Hepatocyte (in vitro differentiated cells): ENCODE data around the gene PLAAT5. TPM values are rescaled to one million over a fixed set of nuclear protein-coding genes. Genes with fewer than 3 reads are reported as not detected.

Source experiments
- DNase-seq: peaks from one replicate; pipeline ENCODE4 v3.0.0-alpha.2; 2016; ENCODE audit warnings: low spot score
- H2AFZ ChIP-seq: fragments of 200-600 bp; sonication (generic); 2 replicates; pipeline ENCODE4 v1.6.0; 2016; ENCODE audit warnings: antibody characterized with exemption, mild to moderate bottlenecking
- H3K27ac ChIP-seq: fragments of 200-600 bp; sonication (generic); 2 replicates; pipeline ENCODE4 v1.5.1; 2016; ENCODE audit warnings: mild to moderate bottlenecking
- H3K27me3 ChIP-seq: fragments of 200-600 bp; sonication (generic); 2 replicates; pipeline ENCODE4 v1.6.1; 2016
- H3K36me3 ChIP-seq: fragments of 200-600 bp; sonication (generic); replicated peaks from 2 replicates; pipeline ENCODE4 v1.5.1; 2016; ENCODE audit warnings: low read depth; ENCODE audit not compliant: insufficient read depth
- H3K4me1 ChIP-seq: fragments of 200-600 bp; sonication (generic); 2 replicates; pipeline ENCODE4 v1.5.1; 2016; ENCODE audit warnings: mild to moderate bottlenecking, moderate library complexity; ENCODE audit not compliant: insufficient read depth
- H3K4me2 ChIP-seq: fragments of 200-600 bp; sonication (generic); 2 replicates; pipeline ENCODE4 v1.6.0; 2016
- H3K4me3 ChIP-seq: fragments of 200-600 bp; sonication (generic); 2 replicates; pipeline ENCODE4 v1.5.1; 2016; ENCODE audit warnings: mild to moderate bottlenecking
- H3K79me2 ChIP-seq: fragments of 200-600 bp; sonication (generic); 2 replicates; pipeline ENCODE4 v1.6.0; 2017; ENCODE audit warnings: mild to moderate bottlenecking
- H3K9me2 ChIP-seq: fragments of 200-600 bp; sonication (generic); replicated peaks from 2 replicates; pipeline ENCODE4 v1.6.0; 2017; ENCODE audit warnings: mild to moderate bottlenecking; ENCODE audit not compliant: insufficient read depth
- H3K9me3 ChIP-seq: fragments of 200-600 bp; sonication (generic); 2 replicates; pipeline ENCODE4 v1.5.1; 2016; ENCODE audit warnings: low read depth, mild to moderate bottlenecking
- H4K20me1 ChIP-seq: fragments of 200-600 bp; sonication (generic); 2 replicates; pipeline ENCODE4 v1.6.0; 2016; ENCODE audit warnings: mild to moderate bottlenecking; ENCODE audit not compliant: insufficient read depth, poor library complexity, severe bottlenecking
- EZH2 ChIP-seq: fragments of 200-600 bp; sonication (generic); IDR thresholded peaks from 2 replicates; pipeline ENCODE4 v1.6.1; 2016; ENCODE audit warnings: antibody characterized with exemption, mild to moderate bottlenecking, borderline replicate concordance
- EZH2phosphoT487 ChIP-seq: fragments of 200-600 bp; sonication (generic); IDR thresholded peaks from one replicate; pipeline ENCODE4 v1.6.1; 2018; ENCODE audit warnings: antibody characterized with exemption, mild to moderate bottlenecking, low read depth, moderate library complexity; ENCODE audit not compliant: unreplicated experiment, severe bottlenecking
- WGBS: methylation state at CpG from one replicate; pipeline ENCODE4 v1.1.6; 2016; ENCODE audit warnings: low lambda C conversion rate; ENCODE audit errors: missing lambda C conversion rate; 5-methylcytosine and 5-hydroxymethylcytosine counted together
- polyA plus RNA-seq: library from polyadenylated mRNA; unstranded; fragments of >200 nt; fragmentation: Nextera tagmentation; extraction: Ambion mirVana; gene quantifications from 2 replicates; pipeline ENCODE4 v1.2.1, GENCODE V29; 2016
- total RNA-seq: library from RNA; depleted of rRNA; stranded (reverse); fragments of >200 nt; gene quantifications from 2 replicates; pipeline ENCODE4 v1.2.3, GENCODE V29; 2014
- TF ChIP-seq, protein P1 (sequence below): fragments of 200-600 bp; sonication (generic); IDR thresholded peaks from 2 replicates; pipeline ENCODE4 v1.5.1; 2016; ENCODE audit warnings: antibody characterized with exemption, mild to moderate bottlenecking; ENCODE audit not compliant: poor library complexity

Gene PLAAT5
- total and polyA plus RNA-seq, 2 experiments from 2014 or later, result 0.95 to 1.6 TPM

DNA sequence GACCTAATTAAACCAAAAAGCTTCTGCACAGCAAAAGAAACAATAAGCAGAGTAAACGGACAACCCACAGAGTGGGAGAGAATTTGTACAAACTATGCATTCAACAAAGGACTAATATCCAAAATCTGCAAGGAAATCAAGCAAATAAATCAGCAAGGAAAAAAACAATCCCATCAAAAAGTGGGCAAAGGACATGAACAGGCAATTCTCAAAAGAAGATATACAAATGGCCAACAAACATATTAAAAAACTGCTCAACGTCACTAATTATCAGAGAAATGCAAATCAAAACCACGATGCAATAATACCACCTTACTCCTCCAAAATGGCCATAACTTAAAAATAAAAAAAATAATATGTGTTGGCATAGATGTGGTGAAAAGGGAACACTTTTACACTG is 5.2 kb downstream of the PLAAT5 start:
- Histone ChIP-seq H3K4me2 (no peak overlapping the region), H3K4me3 (no peak overlapping the region), H4K20me1 (no peaks in the 10 kb centered on the region), H3K9me2 (no peaks in the 10 kb centered on the region), H3K79me2 (no peaks in the 10 kb centered on the region), H3K27ac (no peak overlapping the region), H3K27me3 (peaks cover 5% of the 10 kb centered on the region), H3K36me3 (no peaks in the 10 kb centered on the region), H3K4me1 (no peaks in the 10 kb centered on the region), H2AFZ (no peak overlapping the region), H3K9me3 (no peaks in the 10 kb centered on the region)
- 93% methylated on average over 3 of the region's 3 CpGs for WGBS
- DNase-seq, result no peak
- TF ChIP-seq EZH2phosphoT487, result no peak
- TF ChIP-seq, protein P1, sequence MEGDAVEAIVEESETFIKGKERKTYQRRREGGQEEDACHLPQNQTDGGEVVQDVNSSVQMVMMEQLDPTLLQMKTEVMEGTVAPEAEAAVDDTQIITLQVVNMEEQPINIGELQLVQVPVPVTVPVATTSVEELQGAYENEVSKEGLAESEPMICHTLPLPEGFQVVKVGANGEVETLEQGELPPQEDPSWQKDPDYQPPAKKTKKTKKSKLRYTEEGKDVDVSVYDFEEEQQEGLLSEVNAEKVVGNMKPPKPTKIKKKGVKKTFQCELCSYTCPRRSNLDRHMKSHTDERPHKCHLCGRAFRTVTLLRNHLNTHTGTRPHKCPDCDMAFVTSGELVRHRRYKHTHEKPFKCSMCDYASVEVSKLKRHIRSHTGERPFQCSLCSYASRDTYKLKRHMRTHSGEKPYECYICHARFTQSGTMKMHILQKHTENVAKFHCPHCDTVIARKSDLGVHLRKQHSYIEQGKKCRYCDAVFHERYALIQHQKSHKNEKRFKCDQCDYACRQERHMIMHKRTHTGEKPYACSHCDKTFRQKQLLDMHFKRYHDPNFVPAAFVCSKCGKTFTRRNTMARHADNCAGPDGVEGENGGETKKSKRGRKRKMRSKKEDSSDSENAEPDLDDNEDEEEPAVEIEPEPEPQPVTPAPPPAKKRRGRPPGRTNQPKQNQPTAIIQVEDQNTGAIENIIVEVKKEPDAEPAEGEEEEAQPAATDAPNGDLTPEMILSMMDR, result no peak
- no peak for TF ChIP-seq EZH2

DNA sequence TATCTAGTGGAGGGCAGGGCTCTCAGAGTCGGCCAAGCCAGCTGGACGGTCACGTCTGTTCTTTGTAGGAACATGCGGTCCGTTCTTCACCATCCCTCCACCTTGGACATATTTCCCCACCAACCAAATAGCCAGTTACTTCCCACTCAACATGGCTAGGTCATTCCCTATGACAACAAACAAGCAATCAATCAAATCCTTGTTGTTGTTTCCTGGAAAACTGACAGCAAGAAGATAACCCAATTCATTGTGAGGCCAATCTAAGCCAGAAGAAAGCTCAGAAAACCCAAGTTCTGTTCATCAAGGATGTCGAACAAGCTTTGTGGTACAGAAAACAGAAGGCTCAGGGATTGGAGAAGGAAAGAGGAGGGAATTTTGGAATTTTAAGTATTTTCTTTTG is 10.9 kb downstream of the PLAAT5 start:
- no peaks in the 10 kb centered on the region for H3K27me3 ChIP-seq
- DNase-seq, result no peak
- 92% methylated on average over 6 of the region's 6 CpGs for WGBS
- no peaks in the 10 kb centered on the region for H3K9me3 ChIP-seq
- no peaks in the 10 kb centered on the region for H3K4me1 ChIP-seq
- no peaks in the 10 kb centered on the region for H3K9me2 ChIP-seq
- no peaks in the 10 kb centered on the region for H3K36me3 ChIP-seq
- no peak overlapping the region for H3K4me3 ChIP-seq
- H3K27ac ChIP-seq, result no peak overlapping the region
- TF ChIP-seq EZH2phosphoT487 (no peak), EZH2 (no peak)
- TF ChIP-seq, protein P1, result no peak
- no peaks in the 10 kb centered on the region for H3K79me2 ChIP-seq
- H4K20me1 ChIP-seq, result no peaks in the 10 kb centered on the region
- no peak overlapping the region for H2AFZ ChIP-seq
- H3K4me2 ChIP-seq, result no peak overlapping the region

DNA sequence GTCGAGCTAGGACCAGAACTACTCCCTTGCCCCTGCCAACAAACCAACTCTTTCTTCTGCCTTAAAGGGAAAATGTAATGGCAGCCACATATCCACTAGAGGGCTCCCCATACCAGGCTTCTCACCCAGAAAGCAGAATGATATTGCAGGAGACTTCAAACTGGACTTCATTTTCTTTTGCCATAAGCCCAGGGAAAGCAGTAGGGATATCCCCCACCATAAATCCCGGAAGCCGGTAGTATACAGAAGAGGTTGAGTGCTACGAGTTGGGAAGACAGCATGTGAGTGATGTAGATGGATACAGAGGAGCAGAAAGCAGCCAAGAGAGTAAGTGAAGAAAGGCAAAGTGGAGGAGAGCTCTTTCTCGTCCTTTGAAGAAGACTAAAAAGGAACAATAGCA is 12.1 kb downstream of the PLAAT5 start:
- H3K4me1 ChIP-seq, result no peaks in the 10 kb centered on the region
- no peaks in the 10 kb centered on the region for H3K9me3 ChIP-seq
- no peaks in the 10 kb centered on the region for H4K20me1 ChIP-seq
- H2AFZ ChIP-seq, result peak overlapping the region; percentile 27
- peak overlapping the region; percentile 20 for H3K4me2 ChIP-seq
- peak; percentile 84 for DNase-seq
- WGBS, result 21% methylated on average over 5 of the region's 5 CpGs
- H3K27ac ChIP-seq, result peak overlapping the region; percentile 1
- no peak overlapping the region for H3K4me3 ChIP-seq
- H3K27me3 ChIP-seq, result no peaks in the 10 kb centered on the region
- no peaks in the 10 kb centered on the region for H3K36me3 ChIP-seq
- no peaks in the 10 kb centered on the region for H3K9me2 ChIP-seq
- TF ChIP-seq EZH2 (no peak), EZH2phosphoT487 (no peak)
- TF ChIP-seq, protein P1, result peak; percentile 92
- no peaks in the 10 kb centered on the region for H3K79me2 ChIP-seq

DNA sequence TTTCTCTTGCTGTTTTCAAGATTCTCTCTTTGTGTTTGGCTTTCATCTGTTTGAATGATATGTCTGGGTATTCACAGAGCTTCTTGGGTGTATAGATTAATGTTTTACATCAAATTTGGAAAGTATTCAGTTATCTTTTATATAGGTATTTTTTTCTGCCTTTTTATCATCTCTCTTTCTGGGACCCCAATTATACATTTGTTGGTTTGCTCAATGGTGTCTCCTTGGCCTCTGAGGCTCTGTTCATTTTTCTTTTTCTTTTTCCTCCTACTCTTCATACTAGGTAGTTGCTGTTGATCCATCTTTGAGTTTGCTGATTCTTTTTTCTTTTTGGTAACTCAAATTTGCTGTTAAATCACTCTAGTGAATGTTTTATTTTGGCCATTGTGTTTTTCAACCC is 14.3 kb downstream of the PLAAT5 start:
- Histone ChIP-seq H3K36me3 (no peaks in the 10 kb centered on the region), H3K27me3 (no peaks in the 10 kb centered on the region), H3K4me2 (no peak overlapping the region), H3K4me1 (no peaks in the 10 kb centered on the region), H3K27ac (no peak overlapping the region), H2AFZ (no peak overlapping the region), H3K4me3 (no peak overlapping the region), H4K20me1 (no peaks in the 10 kb centered on the region), H3K9me3 (no peaks in the 10 kb centered on the region), H3K79me2 (no peaks in the 10 kb centered on the region), H3K9me2 (no peaks in the 10 kb centered on the region)
- no peak for TF ChIP-seq EZH2phosphoT487
- TF ChIP-seq EZH2, result no peak
- TF ChIP-seq, protein P1, result no peak
- DNase-seq, result no peak
